Ovary (tissue), 9 donors: ENCODE measurements around the gene CPEB4. TPM values are rescaled to one million over a fixed set of nuclear protein-coding genes. Genes with fewer than 3 reads are reported as not detected.

ENCODE experiments used
- DNase-seq, 5 donors: peaks; one replicate each; pipeline ENCODE4 v3.0.0-alpha.2; 2019 to 2020
- H3K27ac ChIP-seq, 2 donors: fragments of 200-600 bp; one replicate each; pipeline versions ENCODE4 v1.5.1 to v1.8.0; 2019 to 2022
- H3K27me3 ChIP-seq: fragments of 200-600 bp; one replicate; pipeline ENCODE4 v1.8.0; 2022
- H3K36me3 ChIP-seq: fragments of 200-600 bp; sonication (generic); one replicate; pipeline ENCODE4 v1.5.1; 2019
- H3K4me1 ChIP-seq: one replicate; pipeline ENCODE4 v1.8.1; 2013; ENCODE audit warnings: mild to moderate bottlenecking, moderate library complexity; ENCODE audit not compliant: insufficient read depth
- H3K4me3 ChIP-seq: fragments of 200-600 bp; sonication (generic); one replicate; pipeline ENCODE4 v1.5.1; 2017
- H3K9me3 ChIP-seq, 2 donors: fragments of 200-600 bp in 1 of 2; sonication (generic) in 1 of 2; one replicate each; pipeline versions ENCODE4 v1.5.1 to v1.8.1; 2013 to 2019; ENCODE audit warnings: mild to moderate bottlenecking in 1 of 2, moderate library complexity in 1 of 2
- EP300 ChIP-seq: sonication (generic); formaldehyde crosslinking; IDR thresholded peaks from one replicate; pipeline ENCODE4 v1.6.1; 2017; ENCODE audit warnings: antibody characterized with exemption
- POLR2A ChIP-seq: fragments of 450-650 bp; IDR thresholded peaks from one replicate; pipeline ENCODE4 v1.6.1; 2017; ENCODE audit warnings: antibody characterized with exemption, mild to moderate bottlenecking, moderate library complexity
- WGBS, 3 donors: extraction: QIAGEN DNeasy Blood & Tissue Kit in 1 of 3; methylation state at CpG; one replicate each; pipeline versions ENCODE4 v1.1.5 to v1.1.7; 2013 to 2017; 5-methylcytosine and 5-hydroxymethylcytosine counted together
- intact Hi-C, 4 donors: fragments of 100-400 bp; cut with DNase I; formaldehyde crosslinking; loops; one replicate each; pipeline versions ENCODE4 v1.11.0 to v1.15.1; 2022 to 2023
- polyA plus RNA-seq, 2 donors: library from polyadenylated mRNA; stranded (reverse); fragments of 200-250 nt in 1 of 2; fragments of 350-450 nt in 1 of 2; fragmentation: Illumina TruSeq in 1 of 2; extraction: RNeasy Lipid Tissue Mini Kit (QIAGEN cat#74804) in 1 of 2; gene quantifications; one replicate each; pipeline ENCODE4 v1.2.3, GENCODE V29; 2013 to 2014
- total RNA-seq, 7 donors: library from RNA; depleted of rRNA in 2 of 7; stranded (reverse); fragments of >200 nt in 2 of 7; fragmentation: NEBNext Ultra II Directional in 3 of 7; extraction: Animal tissue kit (Norgen Biotek cat#: 25700) in 3 of 7; gene quantifications; one replicate each; pipeline versions ENCODE4 v1.1.0 to v1.2.4, GENCODE V29; 2016 to 2023
- TF ChIP-seq, protein P1 (sequence below), 3 donors: fragments of 450-650 bp in 2 of 3; fragments of 200-600 bp in 1 of 3; IDR thresholded peaks; one replicate each; pipeline versions ENCODE4 v1.5.1 to v1.8.0; 2016 to 2022; ENCODE audit warnings: antibody characterized with exemption in 3 of 3, mild to moderate bottlenecking in 1 of 3
- donor health status: DM: no; HTN: no; CAD: no; lungs with moderate emphysema.
- donor health status: DM: no; HTN: no; CAD: no.
- donor health status: Bipolar disorder and iron deficiency.
- donor health status: DM: yes; HTN: yes; CAD: no.
- donor health status: DM: no; HTN: no; CAD: no.
- donor health status: DM: yes; HTN: yes; CAD: no.

CPEB4 gene
- total and polyA plus RNA-seq, 9 donors = 7.2 to 50.1 (median 23.2) TPM

DNA sequence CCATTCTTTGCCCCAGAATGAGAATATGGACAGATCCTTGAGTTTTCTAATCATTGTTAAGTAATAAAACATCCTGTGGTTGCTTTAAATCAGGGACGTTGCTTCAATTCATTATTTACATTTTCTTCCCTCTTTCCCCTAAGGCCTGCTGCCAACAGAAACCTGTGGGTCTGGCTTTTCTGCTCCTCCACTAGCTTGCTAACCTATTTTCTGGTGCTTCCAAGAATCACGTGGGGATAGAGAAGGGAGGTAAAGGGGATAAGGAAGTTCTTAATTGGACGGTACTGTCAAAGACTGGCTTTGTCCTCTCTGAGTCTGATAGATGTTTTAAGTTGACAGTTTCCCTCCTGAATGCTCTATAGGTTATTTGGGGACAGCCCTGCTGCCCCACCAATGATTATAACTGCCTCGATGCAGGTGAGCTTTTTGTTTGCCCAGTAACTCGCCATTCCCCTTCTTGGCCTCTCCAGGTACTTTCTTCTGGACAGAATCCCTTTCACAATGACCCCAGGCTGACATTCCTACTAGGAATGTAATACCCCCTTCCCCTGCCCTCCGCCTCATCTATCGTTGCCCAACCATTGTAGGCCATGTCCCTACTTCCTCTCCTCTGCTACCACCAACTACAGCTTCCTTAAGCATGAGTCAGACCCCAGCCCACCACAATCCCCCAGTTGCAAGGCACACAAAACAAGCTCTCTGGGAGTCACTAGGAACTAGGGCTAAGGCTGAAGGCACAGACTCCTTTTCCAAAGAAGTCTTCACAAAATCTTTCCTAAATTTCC, 19.9 kb upstream of the CPEB4 start:
- TF ChIP-seq EP300 (no peak), POLR2A (no peak)
- TF ChIP-seq, protein P1, sequence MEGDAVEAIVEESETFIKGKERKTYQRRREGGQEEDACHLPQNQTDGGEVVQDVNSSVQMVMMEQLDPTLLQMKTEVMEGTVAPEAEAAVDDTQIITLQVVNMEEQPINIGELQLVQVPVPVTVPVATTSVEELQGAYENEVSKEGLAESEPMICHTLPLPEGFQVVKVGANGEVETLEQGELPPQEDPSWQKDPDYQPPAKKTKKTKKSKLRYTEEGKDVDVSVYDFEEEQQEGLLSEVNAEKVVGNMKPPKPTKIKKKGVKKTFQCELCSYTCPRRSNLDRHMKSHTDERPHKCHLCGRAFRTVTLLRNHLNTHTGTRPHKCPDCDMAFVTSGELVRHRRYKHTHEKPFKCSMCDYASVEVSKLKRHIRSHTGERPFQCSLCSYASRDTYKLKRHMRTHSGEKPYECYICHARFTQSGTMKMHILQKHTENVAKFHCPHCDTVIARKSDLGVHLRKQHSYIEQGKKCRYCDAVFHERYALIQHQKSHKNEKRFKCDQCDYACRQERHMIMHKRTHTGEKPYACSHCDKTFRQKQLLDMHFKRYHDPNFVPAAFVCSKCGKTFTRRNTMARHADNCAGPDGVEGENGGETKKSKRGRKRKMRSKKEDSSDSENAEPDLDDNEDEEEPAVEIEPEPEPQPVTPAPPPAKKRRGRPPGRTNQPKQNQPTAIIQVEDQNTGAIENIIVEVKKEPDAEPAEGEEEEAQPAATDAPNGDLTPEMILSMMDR (IDR thresholded peaks at IDR 0.05) = no peak
- no peak for DNase-seq
- no peak overlapping the region for H3K27ac ChIP-seq
- no peaks in the 10 kb centered on the region for H3K9me3 ChIP-seq
- H3K4me3 ChIP-seq = no peak overlapping the region
- intact Hi-C loops = no loop called here
- 54 to 61% (median 57%) methylated on average over 7 of the region's 7 CpGs for WGBS, 3 donors
- no peaks in the 10 kb centered on the region for H3K27me3 ChIP-seq
- no peaks in the 10 kb centered on the region for H3K36me3 ChIP-seq
- no peaks in the 10 kb centered on the region for H3K4me1 ChIP-seq

DNA sequence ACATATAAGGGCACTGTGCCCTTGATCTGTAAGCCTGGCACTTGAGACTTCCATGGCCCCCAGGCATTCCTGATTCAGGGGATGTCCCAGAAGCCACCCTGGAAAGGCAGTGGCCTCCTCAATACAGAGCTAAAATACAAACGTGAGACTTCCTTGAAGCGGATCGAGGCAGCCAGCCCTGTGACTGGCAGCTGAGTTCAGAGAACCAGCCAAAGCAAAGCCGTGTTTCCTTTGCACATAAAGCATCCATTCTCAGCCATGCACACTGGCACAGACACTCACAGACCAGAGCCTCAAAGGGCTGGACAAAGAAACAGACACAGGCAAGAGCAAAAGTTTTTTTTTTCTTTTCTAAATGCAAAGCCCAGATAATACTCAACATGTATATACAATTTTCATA, 18.8 kb upstream of the CPEB4 start:
- DNase-seq = no peak
- no peak overlapping the region for H3K4me3 ChIP-seq
- no peaks in the 10 kb centered on the region for H3K9me3 ChIP-seq
- intact Hi-C loops = no loop called here
- H3K27me3 ChIP-seq = no peaks in the 10 kb centered on the region
- 75 to 82% (median 80%) methylated on average over 4 of the region's 4 CpGs for WGBS, 3 donors
- TF ChIP-seq POLR2A = no peak
- no peak for TF ChIP-seq EP300
- TF ChIP-seq, protein P1 (IDR thresholded peaks at IDR 0.05) = no peak
- H3K27ac ChIP-seq = no peak overlapping the region
- H3K36me3 ChIP-seq = no peaks in the 10 kb centered on the region
- H3K4me1 ChIP-seq = no peaks in the 10 kb centered on the region

DNA sequence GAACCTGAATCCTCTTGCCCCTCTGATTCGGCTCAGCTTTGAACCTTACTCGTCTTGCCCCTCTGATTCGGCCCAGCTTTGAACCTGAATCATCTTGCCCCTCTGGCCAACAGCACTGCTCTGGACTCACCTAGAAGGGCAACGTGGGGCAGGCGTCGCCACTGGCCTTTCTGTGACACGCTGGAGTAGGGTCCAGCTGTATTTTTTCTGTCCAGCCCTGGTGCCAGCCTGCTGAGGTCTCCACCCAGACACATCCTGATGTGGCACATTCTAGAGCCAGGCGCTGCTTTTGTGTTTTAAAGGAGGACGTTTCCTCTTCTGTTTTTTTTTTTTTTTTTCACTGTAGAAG, 15.2 kb upstream of the CPEB4 start:
- no peaks in the 10 kb centered on the region for H3K27me3 ChIP-seq
- H3K36me3 ChIP-seq = no peaks in the 10 kb centered on the region
- intact Hi-C loops = no loop called here
- no peaks in the 10 kb centered on the region for H3K9me3 ChIP-seq
- H3K4me3 ChIP-seq = no peak overlapping the region
- no peak for TF ChIP-seq POLR2A
- TF ChIP-seq, protein P1 (IDR thresholded peaks at IDR 0.05) = no peak
- TF ChIP-seq EP300 = no peak
- 88 to 91% (median 88%) methylated on average over 9 of the region's 9 CpGs for WGBS, 3 donors
- DNase-seq = no peak
- no peaks in the 10 kb centered on the region for H3K4me1 ChIP-seq
- no peak overlapping the region for H3K27ac ChIP-seq

DNA sequence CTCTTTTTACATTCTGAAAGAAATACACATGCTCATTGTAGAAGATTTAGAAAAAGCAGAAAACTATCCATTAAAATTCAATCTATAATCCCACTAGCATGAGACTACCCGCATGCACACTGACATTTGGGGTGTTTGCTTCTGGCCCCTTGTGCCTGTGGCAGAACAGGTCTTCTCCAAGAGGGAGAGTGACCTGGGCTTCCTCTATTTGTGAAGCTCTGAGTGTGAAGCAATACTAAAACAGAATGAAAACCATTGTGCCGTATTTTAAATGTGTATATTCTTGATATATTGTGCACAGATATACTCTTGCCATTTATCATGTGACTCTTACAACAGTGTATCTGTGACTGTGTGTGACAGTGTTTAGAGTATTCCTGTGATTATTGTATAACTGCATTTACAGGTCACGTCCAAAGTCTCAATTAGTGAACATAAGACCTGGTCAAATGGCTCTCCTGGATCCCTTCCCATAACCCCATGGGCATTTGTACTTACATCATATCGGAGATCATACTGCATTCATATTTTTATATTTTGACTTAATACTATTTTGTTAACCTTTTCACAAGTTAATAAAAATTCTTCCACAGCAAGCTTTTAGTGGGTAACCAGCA, 14.7 kb upstream of the CPEB4 start:
- intact Hi-C loops = no loop called here
- H3K27me3 ChIP-seq = no peaks in the 10 kb centered on the region
- WGBS, 3 donors = 95 to 96% (median 95%) methylated on average over 4 of the region's 4 CpGs
- no peak overlapping the region for H3K27ac ChIP-seq
- no peaks in the 10 kb centered on the region for H3K9me3 ChIP-seq
- TF ChIP-seq EP300 = no peak
- TF ChIP-seq, protein P1 (IDR thresholded peaks at IDR 0.05) = no peak
- TF ChIP-seq POLR2A = no peak
- no peak for DNase-seq
- H3K36me3 ChIP-seq = no peaks in the 10 kb centered on the region
- H3K4me3 ChIP-seq = no peak overlapping the region
- H3K4me1 ChIP-seq = peaks cover 3% of the 10 kb centered on the region
